ENCODE measurements around the gene SPINK1.
"Not testable (repeated sequence)": the region's sequence is repeated elsewhere in the genome, so short reads cannot be mapped to it uniquely, and the experiment has no call there.

Gene SPINK1

DNA sequence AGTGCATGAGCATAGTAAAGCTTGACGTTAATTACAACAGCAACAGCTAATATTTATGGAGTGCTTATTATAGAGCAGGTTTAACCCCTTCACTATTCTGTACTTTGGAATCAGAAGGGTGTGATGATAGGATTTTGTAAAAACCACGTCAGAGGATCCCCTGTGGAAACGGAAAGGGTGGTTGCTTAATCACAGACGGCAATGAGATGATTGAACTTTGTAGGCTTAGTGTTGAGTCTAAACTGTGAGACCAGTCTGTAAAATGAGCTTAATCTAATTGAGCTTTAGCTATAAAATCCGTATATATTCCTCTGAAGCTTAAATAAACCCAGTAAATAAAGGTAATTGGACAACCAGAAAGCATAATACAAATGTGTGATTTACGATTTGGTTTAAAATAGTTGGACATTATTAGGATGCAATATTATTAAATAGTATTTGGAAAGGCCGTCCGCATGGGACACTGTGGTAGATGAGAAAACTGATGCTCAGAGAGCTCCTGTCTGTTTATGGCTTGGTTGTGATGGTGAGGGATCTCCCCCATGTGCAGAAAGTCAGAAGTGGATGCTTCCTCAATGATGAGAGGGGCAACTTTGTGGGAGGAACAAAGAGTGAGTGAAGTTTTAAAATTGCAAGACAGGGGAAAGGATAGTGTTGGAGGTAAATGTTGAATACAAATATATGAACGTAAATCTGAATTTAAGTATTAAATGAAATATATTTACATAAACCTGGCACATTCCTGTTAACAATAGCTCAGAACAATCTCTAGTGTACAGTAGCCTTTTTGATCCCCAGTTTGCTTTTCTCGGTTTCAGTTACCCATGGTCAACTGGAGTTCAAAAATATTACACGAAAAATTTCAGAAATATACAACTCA, 23.7 kb upstream of the SPINK1 start:
- no peak for DNase-seq (ENCODE audit: low spot score)

GRCh38 chr5:147854331-147854730, 22.9 kb upstream of the SPINK1 start:
- DNase-seq (ENCODE audit: low spot score) = no peak

DNA sequence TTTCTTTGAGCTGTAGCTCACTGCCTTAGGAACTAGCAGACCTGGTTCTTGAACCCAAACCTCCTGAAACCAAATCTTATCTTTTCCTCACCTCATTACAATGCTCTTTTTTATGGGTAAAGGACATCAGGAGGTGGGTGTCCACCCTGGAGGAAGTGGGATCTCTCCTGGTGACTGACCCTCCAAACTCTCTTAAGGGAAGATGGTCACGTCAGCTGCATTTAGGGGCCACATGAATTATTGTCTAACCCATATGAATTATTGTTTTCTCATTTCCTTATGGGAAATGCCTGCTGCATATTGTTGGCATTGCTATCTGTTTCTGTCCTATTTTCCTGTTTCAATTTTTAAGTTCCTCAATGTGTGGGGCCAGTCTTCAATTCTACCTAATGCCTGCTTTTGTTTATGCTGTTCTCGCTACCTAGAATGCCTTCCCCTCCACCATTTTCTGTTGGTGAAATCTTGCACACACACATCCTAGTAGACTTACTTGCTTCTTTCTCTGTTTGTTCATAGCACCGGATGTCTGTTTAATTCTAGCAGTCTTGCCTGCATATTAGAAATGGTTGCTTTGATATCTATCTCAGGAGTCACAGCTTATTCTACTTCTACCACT, 22.0 kb upstream of the SPINK1 start:
- DNase-seq (ENCODE audit: low spot score) = no peak

DNA sequence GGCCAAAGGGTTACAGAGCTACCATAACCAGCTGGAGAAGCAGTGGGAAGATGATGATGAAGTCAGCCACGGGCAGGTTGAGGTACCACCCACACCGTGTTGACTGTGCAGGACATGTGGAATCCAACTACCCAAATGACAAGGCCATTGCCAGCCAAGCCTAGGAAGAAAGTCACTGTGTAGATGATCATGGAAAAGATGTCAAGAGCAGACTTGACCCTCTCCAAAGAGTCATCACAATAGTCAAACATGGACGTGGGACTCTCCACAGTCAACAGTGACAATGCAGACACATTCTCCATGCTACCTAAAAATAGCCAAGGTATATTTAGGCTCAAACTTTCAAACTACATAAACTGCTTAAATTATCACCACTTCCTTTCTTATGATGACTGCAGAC, 20.9 kb upstream of the SPINK1 start:
- no peak for DNase-seq (ENCODE audit: low spot score)

- DNase-seq (ENCODE audit: low spot score) = no peak
These were observed 20.1 kb upstream of the SPINK1 start for GRCh38 chr5:147851578-147851977.

DNA sequence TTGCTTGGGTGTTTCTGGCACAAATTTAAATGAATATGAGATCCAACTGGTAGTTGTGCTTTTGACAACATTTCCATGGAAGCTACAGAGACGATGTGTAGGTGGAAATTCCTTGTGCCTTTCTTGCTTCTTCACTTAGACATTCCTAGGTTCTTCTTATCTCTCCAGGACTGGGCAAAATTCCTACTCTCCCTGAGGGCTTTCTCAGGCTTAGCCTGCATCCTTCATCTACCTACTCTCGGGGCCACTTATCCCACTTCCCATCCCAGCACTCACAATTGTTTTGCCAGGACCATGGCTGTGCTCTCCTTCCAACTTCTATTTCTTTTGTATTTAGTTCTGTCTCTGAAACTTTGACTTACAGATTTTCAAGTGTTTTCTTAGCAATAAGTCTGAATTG, 17.8 kb upstream of the SPINK1 start:
- DNase-seq (ENCODE audit: low spot score) = no peak

DNA sequence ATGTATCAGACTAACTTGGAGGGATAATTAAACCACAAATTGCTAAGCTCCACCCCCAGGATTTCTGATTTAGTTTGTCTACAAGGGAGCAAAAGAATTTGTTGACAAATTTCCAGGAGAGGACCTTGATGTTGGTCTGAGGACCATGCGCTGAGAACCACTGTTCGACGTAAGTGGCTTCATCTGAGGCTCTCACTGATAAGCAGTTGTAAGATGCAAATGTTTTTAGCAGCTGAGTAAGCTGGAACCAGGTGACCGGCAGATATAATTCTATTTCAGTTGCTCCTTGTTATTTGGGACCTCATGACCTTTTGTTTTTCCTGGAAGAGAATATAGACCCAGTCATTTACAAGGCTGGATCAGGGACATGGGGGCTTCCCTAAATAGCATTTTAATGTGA, 14.1 kb upstream of the SPINK1 start:
- no peak for DNase-seq (ENCODE audit: low spot score)

DNA sequence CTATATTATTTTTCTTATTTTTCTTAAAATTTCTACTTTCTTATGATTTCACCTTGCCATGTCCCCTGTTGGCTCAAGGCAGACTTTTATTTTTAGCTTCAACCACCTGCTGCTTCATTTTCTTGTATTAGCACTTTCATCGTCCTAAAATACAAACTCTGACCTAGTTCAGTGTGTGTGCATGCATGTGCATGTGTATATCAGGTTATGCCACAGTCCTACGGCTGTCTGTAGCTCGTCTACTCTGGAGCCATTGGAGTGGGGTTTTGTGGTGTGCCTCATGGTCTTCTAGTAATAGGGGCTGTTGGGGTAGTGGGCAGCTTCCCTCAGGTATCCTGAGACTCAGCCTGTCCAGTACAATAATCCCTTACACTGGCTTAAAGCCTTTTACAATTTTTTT, 13.4 kb upstream of the SPINK1 start:
- DNase-seq (ENCODE audit: low spot score) = no peak

DNA sequence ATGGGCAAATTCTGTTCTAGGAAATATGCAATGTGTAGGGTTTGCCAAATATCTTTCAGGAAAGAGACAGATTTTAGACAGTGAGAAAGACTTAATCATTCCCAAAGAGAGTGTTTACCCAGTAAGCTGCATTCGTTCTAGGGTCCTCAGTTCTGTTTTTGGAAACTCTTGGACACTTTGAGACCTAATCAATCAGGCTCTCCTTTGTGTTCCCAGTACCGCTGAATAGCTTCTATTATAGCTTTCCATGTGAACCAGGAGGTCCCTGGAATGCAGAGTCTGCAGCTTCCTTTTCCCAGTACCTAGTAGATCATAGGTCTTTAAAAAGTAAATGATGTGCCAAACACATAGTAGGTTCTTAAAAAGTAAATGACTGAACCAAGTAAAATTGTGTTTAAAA, 11.4 kb upstream of the SPINK1 start:
- DNase-seq (ENCODE audit: low spot score) = no peak

DNA sequence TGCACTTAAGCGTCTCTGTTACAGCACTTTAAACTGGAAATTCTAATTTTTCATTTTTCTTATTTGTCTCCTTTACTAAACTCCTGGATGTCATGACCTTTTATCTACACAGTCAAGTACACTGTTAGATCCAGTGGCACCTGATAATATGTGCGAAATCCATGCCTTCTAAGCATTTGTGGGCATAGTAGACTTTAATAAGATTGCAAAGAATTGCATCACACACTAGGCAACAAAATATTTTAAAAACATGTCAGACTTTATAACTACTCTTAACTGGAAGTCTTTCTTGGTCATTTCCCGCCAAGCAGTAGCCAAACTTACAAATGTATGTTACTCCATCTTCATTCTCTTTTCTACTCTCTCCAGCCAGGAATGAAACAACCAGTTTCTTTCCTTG, 5.0 kb upstream of the SPINK1 start:
- no peak for DNase-seq (ENCODE audit: low spot score)

DNA sequence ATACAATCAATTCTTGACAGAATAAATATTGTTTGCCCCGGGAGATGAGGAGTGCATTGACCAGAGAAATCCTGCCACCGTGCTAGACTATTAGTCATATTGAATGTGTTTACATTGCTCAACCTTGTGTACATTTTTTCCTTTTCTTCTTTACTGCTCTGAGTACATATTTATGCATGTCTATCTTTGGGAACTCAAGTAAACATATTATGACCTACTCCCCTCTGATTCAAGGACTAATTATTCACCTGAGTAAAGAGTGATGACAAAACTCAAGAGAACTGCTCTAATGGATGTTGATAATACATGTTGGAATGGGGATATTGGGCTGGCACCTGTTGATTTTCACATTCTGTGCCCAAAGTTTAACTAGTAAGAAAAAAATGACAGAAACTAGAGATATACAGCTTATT, 3.9 kb upstream of the SPINK1 start:
- DNase-seq (ENCODE audit: low spot score) = no peak

DNA sequence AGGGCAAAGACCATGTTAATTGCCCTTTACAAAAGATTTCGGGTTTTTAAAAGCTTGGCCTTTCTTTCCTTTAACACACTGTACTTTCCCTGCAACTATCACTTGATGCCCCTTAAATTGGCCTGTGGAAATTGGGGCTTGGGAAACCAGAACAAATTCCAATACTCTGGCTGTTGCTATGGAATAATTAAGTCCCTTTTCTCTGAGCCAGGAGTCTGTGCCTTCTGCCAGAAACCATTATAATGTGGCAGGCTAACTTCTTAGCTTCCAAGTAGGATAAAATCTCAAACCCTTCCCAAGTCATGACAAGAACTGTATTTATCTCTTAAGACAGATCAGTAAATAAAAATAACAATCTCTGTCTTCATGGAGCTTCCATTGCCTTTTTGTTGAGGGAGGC, 1.1 kb upstream of the SPINK1 start:
- no peak for DNase-seq (ENCODE audit: low spot score)

DNA sequence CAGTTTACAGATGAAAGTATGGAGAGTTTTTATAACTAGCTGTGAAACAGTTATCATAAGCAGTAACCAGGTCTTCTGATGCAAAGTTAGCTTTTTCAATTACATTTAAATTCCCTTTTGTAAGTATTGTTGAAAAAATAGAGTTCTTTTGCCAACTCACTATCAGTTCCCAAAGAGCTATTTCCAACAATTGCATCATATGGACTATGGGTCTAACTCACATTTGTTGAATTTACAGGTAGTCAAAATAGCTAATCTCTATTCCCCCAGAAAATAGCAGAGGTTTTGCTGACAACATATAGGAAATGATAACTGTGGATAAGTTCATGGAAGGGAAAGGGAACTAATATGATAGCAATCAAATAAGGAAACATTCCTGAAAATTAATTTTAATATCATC, 1.4 kb downstream of the SPINK1 start:
- no peak for DNase-seq (ENCODE audit: low spot score)

DNA sequence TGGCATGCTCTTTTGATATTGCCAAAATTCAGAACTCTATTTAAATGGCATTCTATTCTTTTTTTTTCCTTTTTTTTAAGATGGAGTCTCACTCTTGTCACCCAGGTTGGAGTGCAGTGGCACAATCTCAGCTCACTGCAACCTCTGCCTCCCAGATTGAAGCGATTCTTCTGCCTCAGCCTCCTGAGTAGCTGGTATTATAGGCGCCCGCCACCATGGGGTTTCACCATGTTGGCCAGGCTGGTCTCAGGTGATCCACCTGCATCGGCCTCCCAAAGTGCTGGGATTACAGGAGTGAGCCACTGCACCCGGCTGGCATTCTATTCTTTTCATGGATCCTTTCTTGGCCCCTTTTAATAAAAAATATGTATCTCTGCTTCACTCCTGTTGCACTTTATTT, 4.5 kb downstream of the SPINK1 start:
- DNase-seq (ENCODE audit: low spot score) = not testable (repeated sequence)

DNA sequence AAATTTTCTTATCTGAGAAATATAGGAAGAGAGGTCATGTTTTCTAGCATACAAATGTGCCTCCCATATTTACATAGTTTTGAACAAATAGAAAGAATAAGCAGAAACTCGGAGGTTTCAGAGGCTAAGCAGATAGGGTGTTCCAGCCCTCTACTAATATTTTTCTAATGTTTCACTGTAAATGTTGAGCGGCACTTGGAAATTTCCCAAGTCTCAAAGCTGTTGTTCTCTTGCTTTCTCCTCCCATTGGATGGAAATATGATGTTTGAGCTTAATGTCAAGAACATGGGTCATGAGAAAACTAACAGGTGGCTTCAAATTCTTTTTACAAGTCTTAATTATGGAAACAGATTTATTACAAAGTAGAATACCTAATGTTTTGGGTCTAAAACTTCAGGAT, 5.1 kb downstream of the SPINK1 start:
- no peak for DNase-seq (ENCODE audit: low spot score)

- peak; percentile 12 for DNase-seq (ENCODE audit: low spot score)
These were observed 8.6 kb downstream of the SPINK1 start for GRCh38 chr5:147822686-147823491.

DNA sequence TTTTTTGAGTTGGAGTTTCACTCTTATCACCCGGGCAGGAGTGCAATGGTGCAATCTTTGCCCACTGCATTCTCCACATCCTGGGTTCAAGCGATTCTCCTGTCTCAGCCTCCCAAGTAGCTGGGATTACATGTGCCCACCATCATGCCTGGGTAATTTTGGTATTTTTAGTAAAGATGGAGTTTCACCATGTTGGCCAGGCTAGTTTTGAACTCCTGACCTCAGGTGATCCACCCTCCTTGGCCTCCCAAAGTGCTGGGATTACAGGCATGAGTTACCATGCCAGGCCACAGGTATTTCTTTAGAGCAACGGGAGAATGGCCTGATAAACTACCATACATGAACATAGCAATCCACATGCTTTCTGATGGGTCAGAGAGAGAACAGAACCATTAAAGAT, 9.2 kb downstream of the SPINK1 start:
- not testable (repeated sequence) for DNase-seq (ENCODE audit: low spot score)

DNA sequence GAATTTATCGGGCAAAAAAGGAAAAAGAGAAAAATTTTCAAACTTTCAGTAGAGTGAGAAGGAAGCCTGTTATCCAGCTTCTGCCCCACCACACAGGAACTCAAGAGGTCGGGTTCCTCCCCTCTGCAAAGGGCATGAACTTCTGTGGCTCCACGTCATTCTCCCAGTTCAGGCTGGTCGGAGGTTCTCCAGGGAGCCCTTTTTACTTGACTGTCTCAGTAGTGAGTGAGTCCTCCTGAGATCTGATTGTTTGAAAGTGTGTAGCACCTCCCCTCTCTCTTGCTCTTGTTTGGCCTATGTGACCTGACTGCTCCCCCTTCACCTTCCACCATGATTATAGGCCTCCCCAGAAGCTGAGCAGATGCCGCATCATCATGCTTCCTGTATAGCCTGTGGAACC, 9.7 kb downstream of the SPINK1 start:
- DNase-seq (ENCODE audit: low spot score) = no peak

- no peak for DNase-seq (ENCODE audit: low spot score)
These were observed 12.2 kb downstream of the SPINK1 start for GRCh38 chr5:147819261-147819770.

DNA sequence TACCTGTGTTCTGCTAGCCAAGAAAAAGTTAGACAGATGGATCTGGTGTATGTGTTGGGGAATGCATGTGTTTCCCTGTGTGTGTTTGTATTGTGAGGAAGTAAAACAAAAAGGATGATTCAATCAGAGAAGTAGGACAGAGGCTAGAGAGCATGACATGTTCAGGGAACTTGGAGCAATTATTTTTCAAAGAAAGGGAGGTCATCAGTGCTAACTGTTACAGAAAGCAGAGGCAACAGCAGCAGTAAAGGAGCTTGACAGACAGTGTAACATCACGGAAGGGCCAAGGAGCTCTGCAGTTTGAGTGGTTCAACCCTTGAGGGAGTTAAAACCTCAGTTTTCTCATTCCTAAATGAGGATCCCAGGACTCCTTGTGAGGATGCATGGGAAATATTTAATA, 13.2 kb downstream of the SPINK1 start:
- no peak for DNase-seq (ENCODE audit: low spot score)

GRCh38 chr5:147813696-147814095, 17.8 kb downstream of the SPINK1 start:
- DNase-seq (ENCODE audit: low spot score) = no peak

DNA sequence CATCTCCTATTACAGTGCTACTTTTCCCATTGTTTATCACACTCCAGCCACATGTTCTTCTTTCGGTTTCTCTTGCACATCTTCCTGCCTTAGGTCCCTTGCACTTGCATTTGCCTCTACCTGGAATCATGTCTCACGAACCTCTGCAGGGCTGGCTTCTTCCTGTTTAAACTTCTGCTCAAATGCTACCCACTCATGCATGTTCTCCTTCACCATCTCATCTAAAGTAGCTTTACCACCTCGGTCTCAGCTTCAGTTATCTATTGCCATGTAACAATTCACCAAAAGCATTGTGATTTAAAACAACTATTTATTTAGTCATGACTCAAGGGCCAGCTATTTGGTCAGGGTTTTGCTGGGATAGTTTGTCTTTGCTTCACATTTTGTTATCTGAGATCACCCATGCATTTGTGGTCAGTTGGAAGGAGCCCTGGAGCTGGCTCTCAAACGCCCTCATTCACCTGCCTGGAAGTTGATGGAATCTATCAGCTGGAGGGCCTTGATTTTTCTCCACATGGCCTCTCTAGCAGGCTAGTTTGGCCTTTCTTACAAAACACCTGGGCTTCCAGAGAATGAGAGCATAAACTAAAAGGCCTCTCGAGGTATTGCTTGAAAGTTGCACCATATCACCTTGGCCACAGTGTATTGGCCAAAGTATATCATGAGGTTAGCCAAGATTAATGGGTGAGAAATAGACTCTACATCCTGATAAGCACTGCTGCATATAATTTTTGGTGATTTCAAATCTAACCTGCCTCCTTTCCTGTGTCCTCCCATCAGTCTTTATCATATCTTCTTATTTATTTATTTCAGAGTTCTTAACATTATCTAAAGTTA, 21.4 kb downstream of the SPINK1 start:
- DNase-seq (ENCODE audit: low spot score) = no peak
